Uterus (tissue), 2 donors: Measurements from ENCODE around the gene CWF19L2.

Experiments
- CTCF ChIP-seq, 4 experiments: fragments of 200-600 bp in 2 of 4; fragments of 450-650 bp in 2 of 4; sonication (generic) in 2 of 4; IDR thresholded peaks; one replicate each; pipeline ENCODE4 v1.5.1; 2016 to 2019; ENCODE audit warnings: antibody characterized with exemption in 4 of 4, mild to moderate bottlenecking in 2 of 4, moderate library complexity in 1 of 4
- POLR2A ChIP-seq, 2 donors: fragments of 450-650 bp; IDR thresholded peaks; one replicate each; pipeline ENCODE4 v1.6.1; 2016; ENCODE audit warnings: antibody characterized with exemption in 2 of 2, mild to moderate bottlenecking in 1 of 2, moderate library complexity in 1 of 2

DNA sequence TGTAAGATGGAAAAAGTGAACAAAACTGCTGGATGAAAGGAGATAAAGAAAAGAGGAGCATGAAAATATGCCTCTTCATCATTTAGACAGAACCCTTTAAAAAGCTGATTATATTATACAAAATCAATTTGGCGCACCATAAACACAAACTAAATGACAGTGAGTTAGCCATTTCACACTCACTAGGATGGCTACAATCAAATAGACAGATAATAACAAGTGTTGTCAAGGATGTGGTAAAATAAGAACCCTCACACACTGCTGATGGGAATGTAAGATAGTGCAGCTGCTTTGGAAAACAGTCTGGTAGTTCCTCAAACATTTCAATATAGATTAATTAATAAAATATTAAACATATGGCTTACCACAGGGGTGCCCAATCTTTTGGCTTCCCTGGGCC lies 99.7 kb downstream of the CWF19L2 start:
- TF ChIP-seq CTCF (IDR thresholded peaks at IDR 0.05), result no peak
- no peak for TF ChIP-seq POLR2A (IDR thresholded peaks at IDR 0.05)
